K562 treated with DMSO at 1 percent for 4 hours (cell line): ENCODE results near the gene TMED4. TPM values are rescaled to one million over a fixed set of nuclear protein-coding genes. Genes with fewer than 3 reads are reported as not detected.

Experiments
- total RNA-seq: library from RNA; unstranded; fragments of 300-600 nt; gene quantifications from 2 replicates; pipeline ENCODE4 v1.2.3, GENCODE V29; 2022; ENCODE audit not compliant: insufficient read depth

TMED4 gene
- total RNA-seq: 56.1 and 62.5 TPM in 2 replicates

DNA sequence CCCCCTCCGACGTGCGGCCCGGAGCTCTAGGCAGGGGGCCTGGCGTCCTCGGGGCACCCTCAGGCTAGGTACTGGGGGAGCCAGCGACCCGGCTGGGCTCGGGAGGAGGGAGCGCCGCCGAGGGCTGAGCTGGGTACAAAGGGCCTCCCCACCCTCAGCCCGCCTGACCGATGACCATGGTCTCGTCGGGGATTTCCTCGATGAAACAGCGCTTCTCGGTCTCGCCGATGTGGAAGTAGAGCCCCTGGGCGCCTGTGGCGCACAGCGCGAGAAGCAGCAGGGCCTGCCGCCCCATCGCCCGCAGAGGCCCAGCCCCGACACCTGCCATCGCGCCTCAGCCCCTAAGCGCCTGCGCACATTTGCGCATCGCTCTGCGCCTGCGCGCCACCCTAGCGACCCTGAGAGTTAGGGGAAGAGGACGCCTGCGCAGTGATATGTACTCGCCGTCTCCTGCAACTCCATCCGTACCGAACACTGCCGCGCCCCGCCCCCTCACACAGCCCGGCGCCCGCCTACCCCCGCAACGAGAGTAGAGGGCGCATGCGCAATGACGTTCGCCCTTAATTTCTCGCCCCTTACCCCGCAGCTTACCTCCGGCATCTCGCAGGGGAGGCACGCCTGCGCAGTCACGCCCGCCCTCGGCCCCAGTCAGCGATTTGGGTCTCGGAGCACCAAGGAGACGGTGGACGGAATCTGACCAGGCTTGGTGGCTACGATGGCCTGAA, at the start of gene TMED4:
Gene TMED4 (minus strand): TSS at position 353 of the 725 bp plus-strand sequence. CDS start 25 bp downstream, at position 328.

DNA sequence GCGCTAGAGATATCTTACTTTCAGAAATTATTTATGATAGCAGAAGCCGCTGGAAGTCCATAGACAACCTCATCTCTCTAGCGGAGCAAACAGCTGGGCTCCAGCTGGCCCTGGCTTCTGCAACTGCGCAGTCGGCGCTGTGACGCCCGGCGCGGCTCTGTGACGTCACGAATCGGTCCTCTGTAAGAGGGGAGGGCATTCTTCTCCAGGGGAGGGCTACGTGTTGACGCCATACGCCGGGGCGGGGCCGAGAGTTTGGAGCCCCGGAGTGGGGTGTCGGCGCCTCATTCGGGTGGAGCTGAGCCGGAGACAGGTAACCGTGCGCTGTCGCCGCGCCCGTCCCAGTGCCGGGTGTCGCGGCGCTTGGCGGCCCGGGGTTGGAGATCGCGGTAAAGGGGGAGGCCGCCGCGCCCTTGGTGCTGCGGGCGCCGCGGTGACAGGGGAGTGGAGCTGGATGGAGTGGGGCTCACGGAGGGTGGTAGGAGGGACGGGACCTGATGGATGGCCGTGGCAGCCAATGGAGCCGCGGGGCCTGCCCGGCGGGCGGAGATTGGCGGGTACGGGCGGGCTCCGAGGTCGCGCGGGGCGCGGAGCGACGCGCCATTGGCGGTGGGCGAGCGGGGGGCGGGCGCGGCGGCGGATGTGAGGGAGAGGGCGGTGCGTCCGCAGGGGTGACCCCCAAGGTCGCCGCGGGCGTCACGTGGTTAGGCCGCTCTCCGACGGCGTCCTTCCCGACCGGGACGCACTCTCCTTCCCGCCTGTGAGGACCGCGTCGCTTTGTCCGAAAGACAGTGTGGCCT, 24.5 kb upstream of the TMED4 start, which contains the start of gene OGDH:
Gene OGDH (plus strand): TSS at position 287 of the 800 bp plus-strand sequence. CDS start 17,717 bp downstream, outside the sequence.

DNA sequence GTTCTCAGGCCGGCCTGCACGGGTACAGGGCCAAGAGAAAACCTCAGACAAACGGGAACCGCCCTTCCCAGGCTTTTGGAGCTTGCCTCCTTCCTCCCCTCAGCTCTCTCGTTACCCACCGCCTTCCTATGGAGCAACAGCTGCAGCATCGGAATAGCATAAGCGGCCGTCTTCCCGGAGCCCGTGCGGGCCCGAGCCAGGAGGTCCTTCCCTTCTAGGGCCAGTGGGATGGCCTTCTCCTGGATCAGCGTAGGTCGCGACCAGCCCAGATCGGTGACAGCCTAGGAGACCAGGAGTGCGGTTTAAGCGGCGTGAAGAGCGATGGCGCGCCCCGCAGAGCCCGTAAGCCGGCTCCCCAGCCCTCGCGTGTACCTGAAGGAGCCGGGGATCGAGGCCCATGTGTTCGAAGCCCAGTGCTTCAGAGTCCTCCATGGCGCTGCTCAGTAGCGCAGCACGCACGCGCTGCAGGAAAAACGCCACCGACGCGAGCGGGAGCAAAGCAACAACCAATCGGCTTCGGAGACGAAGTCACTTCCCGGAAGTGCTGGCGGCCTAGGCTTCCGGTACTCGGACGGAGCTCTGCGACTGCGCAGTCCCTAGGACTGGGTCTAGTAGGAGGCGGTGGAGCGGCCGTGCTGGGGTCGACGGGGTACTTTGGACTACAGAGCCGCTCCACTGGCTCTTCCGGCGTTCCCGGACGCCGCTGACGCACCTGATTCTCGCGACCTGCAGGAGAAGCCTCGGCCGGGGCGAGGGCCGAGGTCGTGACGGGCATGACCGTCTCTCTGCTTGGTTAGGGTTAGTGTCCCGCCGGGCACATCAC, 8.4 kb downstream of the TMED4 start, which contains the start of gene DDX56:
Gene DDX56 (minus strand): TSS at position 445 of the 823 bp plus-strand sequence. CDS start 13 bp downstream, at position 432.

DNA sequence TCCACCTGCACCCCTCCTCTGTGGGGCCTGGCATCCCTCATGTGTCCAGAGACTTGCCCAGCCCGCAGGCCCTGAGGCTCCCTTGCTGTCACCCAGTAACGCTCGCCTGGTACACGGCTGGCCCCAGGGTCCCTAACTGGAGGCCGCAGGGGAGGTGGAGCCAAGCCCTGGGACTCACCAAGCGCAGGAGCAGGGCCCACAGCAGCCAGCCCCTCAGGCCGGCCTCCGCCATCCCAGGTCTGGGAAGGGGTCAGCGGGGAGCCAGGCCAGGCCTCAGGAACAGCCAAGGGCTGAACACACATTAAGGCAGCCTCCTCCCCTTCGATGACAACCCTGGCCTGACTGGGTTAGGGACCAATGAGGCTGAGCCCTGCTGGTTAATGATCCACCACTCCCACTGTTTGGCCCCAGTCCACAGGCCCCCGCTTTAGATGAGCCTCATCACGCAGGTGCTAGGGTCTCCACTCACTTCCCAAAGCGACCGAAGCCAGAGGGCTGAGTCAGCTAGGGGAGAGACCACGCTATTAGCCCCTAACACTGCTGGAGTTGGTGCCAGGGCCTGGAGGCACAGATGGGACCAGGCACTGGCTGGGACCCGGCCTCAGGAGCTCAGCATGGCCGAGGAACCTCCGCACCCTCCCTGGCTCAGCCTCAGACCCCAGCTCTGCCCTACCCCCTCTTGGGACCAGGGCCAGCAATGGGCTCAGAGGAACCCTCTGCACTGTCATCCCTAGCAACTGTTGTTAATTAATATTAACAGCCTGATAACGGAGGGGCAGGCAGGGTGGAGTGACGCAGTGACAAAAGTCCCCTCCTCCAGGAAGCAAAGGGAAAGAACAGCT, 40.8 kb downstream of the TMED4 start, which contains the start of gene NPC1L1:
Gene NPC1L1 (minus strand): TSS at position 303 of the 842 bp plus-strand sequence. CDS start 71 bp downstream, at position 232.

Other genes starting within 250 kb of the TMED4 start
- gene NUDCD3, start 91.6 kb downstream of the TMED4 start, total RNA-seq: 17.6 and 17.9 TPM in 2 replicates
- 0.19 TPM in 1 of 2 replicates, not detected in the other for gene NPC1L1, start 40.9 kb downstream of the TMED4 start, total RNA-seq
- 57.7 and 58.1 TPM in 2 replicates for gene DDX56, start 8.3 kb downstream of the TMED4 start, total RNA-seq
- gene OGDH, start 24.4 kb upstream of the TMED4 start, total RNA-seq: 84.4 and 88.1 TPM in 2 replicates
- 10.5 and 17.3 TPM in 2 replicates for gene ZMIZ2, start 166.6 kb upstream of the TMED4 start, total RNA-seq
- gene PPIA, start 214.4 kb upstream of the TMED4 start, total RNA-seq: 1,560 and 1,620 TPM in 2 replicates